Dermis blood vessel endothelial cell (primary cell): ENCODE measurements around the gene ESRRA. TPM values are rescaled to one million over a fixed set of nuclear protein-coding genes. Genes with fewer than 3 reads are reported as not detected.

ENCODE experiments used
- DNase-seq: peaks from one replicate; pipeline ENCODE4 v3.0.0; 2010
- total RNA-seq: library from RNA; depleted of rRNA; stranded (reverse); fragments of >200 nt; gene quantifications from 2 replicates; pipeline ENCODE4 v1.2.3, GENCODE V29; 2014

Gene ESRRA
- total RNA-seq, 1 donor from 2014 or later: 76.7 TPM

DNA sequence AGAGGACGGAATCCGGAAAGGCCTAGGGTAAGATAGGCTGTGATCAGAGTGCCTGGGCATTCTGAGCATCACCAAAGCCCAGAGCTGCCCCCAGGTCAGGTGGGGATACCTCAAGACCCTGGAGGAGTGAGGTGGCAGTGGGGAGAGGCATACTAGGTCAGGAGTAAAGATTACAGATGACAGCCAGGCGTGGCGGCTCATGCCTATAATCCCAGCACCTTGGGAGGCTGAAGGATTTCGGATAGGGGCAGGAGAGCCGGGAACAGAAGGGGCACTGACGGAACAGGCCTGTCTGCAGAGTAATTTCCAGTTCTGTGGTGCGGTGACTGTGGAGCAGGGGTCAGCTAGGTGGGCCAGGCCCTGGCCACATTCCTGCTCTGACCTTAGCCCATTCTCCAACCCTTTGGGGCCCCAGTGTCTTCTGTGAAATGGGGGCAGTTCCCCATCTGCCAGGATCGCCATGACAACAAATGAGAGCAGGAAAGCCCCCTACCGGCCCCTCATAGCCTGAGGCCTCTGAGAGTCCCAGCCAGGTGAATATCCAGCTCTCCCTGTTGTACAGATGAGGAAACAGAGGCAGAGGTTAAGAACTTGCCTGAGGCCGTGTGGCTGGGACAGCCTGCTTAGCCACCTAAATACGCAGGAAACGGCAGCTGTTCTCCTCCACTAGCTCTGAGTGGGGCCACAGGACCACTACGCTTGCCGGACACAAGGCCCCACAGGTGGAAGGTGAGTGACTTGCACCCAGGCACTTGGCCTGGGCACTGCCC is 30.1 kb upstream of the ESRRA start:
- no peak for DNase-seq

DNA sequence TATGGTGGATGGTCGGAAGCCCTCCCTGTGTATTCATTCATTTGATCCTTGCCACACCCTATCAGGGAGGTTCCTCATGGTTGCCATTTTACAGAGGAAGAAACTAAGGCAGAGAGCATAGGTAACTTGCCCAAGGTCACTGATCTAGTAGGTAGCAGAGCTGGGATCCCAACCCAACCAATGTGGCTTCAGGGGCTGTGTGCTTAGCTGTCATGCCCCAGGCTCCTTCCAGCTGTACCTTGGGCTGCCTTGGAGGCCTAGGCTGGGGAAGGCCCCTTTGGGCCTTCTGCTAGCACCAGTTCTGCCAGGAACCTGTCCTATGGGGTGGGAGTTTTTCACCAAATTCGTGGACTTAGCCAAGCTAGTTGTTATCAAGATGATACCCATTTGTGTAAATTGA is 29.5 kb upstream of the ESRRA start:
- no peak for DNase-seq

DNA sequence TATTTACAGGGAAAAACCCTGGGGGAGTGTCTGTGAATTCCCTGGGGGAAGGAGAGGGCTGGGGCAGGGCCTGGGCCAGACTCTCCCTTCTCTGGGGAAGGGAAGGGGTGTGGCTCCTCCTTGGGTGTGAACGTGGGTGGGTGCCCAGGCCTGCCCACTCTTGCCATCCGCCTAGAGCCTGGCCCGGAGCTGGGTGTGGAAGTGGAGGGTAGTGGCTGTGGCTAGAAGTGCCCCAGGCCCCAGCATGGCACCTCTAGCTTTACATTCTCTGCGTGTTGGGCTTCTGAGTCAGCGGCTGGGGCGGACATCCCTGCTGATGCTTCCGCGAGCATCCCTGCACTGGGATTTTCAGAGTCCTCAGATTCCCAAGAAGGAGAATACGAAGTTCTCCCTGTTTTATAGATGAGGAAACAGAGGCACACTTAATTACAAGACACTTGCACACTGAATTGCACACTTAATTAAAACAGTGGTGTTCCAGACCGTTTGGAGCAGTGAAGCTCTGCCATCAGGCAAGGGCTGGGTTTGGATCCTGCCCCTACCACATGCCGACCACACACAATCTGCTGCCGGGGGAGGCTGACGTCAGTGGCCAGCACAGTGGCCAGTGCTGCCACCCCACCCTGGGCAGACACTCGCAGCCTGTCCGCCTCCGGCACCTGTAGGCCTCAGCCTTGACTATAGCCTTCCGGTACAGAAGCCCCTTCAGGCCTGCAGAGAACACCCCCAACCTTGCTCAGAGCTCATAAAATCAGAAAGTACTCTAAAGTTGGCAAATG is 28.5 kb upstream of the ESRRA start:
- no peak for DNase-seq

DNA sequence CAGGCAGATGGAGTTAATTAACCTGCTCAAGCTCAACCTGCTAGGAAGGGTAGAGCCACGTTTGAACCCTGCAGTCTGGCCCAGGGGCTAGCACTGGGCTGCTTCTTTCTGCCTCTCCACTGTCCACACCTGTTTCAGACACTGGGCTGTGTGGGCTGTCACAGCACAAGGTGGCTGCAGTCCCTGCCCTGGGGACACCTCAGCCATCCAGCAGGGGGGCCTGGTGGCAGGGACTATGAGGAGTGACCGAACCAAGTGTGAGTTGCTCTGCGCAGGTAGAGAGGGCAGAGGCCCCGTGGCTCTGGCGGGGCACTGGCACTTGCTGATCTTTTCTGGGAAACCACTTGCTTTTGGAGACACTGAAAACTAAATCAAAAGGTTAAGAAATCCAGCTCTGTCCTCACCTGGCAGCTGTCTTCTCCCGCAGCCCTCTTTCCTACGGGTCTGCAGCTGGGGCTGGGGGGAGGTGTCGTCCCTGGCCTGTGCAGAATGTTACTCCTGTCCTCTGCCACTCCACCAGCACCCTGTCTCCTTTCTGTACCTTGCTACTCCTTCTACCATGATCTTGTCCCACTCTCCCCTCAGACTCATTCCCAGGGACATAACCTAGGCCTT is 26.6 kb upstream of the ESRRA start:
- DNase-seq: no peak

DNA sequence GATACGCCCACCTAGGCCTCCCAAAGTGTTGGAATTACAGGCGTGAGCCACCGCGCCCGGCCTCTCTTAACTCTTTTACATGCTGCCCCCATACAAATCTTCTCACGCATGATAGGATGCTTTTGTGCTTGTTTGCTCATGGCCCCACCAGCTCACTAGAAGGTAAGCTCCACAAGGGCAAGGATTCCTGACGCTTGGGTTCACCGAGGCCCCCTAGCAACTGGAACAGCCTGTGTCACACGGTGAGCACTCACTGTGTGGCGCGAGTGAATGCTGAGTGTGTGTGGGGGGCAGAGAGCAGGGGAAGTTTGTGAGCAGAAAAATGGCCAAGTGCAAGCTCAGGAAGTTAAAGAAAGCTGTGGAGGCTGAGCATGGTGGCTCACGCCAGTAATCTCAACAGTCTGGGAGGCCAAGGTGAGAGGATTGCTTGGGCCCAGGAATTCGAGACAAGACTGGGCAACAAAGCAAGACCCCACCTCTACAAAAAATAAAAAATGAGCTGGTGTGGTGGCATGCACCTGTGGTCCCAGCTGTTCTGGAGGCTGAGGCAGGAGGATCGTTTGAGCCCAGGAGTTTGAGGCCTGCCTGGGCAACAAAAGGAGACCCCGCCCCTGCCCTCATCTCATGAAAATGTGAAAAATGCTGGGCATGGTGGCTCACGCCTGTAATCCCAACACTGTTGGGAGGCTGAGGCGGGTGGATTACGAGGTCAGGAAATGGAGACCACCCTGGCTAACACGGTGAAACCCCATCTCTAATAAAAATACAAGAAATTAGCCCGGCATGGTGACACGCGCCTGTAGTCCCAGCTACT is 23.2 kb upstream of the ESRRA start:
- DNase-seq: no peak

DNA sequence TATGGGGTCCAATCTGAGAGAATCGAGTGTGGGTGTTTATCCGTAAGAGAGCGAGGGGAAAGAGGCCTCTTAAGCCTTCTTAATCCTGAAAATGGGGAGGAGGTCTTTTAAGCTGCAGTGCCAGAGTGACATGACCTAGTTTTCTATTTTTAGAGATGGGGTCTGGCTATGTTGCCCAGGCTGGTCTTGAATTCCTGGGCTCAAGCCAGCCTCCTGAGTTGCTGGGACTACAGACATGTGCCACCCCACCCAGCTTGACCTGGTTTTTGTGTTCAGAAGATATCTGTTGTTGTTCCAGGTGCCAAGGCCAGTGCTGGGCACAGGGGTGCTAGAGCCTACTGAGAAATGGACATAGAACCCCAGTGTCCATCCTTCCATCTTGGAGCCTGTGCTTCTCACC is 22.2 kb upstream of the ESRRA start:
- no peak for DNase-seq

DNA sequence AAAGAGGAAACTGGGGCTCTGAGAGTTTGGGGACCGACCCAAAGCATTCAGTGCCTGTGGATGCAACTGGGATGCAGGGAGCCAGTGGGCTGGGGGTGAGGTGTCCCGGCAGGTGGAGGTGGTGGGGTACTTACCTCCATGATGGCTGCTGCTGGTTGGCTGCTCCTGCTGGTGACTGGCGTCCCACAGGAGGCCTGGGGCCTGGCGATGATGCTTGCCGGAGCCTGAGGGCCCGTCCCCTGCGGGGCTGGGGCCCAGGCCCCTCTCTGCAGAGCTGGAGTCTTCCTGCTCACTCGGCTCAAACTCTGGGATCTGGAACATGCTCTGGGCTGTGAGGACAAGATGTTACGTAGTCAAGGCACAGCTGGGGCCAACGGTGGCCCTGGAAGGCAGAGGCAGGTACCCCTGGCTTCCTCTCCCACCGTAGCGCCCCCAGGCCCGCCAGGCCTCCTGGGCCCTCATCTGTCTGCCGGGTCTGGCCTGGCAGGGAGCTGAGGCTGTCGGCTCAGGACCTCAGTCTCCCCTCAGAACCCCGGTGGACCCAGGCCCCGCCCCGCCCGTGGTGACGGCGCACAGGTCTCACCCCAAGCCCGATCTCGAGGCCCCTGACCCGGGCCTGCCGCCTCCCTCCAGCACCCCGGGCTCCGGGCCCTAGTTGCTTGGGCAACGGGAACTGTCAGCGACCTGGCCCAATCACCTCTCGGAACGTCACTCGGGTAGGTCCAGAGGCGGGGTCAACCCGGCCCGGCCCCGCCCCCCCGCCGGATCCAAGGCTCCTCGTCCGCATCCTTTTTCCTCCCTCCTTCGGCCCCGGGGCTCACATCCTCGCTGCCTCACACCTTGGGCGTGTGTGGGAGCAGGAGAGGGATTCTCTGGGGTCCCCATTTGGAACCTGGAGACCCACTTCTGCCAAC is 21.0 kb upstream of the ESRRA start, which contains the start of gene BAD:
TSS of gene BAD (minus strand) at position 618 of the 914 bp plus-strand sequence. CDS start at position 321, 297 bp downstream.
- peak; percentile 94 for DNase-seq

DNA sequence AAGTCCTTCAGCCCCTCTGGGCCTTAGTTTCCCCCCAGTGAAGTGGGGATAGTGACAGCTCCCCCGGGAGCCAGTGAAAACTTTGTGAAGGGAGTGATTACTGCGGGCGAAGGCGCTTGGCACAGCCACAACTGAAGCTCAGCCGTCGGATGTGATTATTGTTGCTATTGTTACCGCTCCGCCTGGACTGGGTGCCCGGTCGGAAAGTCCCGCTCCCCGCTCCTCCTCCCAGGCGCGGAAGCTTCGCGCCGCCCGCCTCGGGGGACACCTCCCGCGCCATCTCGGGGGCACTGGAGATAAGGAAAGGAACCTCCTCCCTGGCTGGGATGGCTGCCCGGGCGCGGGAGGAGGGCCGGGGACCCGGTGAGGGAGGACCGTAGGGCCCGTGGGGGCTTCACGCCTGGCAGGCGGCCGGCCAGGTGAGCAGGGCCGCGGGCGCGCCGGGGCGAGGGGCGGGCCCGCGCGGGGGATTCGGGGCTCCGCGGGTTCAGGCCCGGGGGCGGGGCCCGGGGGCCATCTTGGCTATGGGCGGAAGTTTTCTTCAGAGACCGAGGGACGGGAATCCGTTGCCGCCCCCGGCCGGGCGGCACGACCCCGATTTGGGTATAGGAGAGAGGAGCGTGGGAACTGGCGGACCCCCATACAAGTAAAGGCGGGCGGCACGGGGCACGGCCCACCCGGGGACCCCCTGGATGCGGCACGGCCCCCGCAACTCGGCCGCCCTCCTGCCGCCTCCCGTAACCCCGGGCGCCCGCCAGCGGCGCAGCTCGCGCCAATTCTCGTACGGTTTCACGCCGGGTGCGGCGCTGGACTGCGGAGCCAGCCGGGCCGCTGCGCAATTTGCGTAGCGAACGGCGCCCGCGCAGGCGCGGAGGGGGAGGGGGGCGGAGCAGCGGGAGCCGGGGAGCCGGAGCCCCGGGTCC is 20.1 kb upstream of the ESRRA start, which contains the start of gene GPR137:
TSS of gene GPR137 (plus strand) at position 887 of the 923 bp plus-strand sequence. CDS start 677 bp downstream, outside the sequence.
- peak; percentile 76 for DNase-seq

DNA sequence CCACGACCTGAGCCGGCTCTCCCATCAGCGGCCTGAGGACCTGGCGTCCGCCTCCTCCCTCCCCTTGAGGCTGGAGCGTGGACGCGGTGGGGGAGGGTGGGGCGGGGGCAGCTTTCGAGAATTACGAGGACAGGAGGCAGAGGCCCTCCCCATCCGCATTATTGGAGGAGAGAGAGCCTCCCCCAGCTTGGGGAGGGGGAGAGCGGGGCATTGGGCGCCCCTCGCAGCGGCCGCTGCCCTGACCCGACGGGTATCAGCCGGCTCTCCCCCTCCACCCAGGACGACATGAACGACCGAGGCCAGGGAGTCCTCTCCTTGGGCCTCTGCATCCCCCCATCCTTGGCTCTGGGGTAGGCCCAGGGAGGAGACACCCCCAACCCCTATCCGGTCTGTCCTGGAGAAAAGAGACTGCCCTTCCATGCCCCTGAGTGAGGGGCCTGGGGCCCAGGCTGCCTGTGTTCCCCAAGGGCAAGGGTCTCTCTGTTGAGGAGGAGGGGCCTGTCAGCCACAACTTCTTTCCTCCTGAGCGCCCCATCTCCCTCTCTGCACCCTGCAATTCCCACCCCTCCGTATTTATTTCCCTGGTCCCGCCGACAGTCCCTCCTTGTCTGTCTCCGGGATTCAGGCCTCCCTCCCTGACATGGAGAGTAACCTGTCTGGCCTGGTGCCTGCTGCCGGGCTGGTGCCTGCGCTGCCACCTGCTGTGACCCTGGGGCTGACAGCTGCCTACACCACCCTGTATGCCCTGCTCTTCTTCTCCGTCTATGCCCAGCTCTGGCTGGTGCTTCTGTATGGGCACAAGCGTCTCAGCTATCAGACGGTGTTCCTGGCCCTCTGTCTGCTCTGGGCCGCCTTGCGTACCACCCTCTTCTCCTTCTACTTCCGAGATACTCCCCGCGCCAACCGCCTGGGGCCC is 19.2 kb upstream of the ESRRA start:
- peak; percentile 29 for DNase-seq

DNA sequence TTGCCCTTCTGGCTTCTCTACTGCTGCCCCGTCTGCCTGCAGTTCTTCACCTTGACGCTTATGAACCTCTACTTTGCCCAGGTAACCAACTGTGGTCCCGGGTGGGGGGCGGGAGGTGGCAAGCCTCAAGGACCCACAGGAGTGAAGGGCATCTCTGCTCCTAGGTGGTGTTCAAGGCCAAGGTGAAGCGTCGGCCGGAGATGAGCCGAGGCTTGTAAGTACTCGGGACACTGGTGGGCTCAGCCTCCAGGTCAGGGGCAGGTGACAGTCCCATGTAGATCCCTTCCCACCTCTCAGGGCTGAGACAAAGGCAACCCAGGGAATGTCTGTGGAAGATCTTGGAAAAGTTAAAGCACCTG is 18.5 kb upstream of the ESRRA start:
- no peak for DNase-seq

DNA sequence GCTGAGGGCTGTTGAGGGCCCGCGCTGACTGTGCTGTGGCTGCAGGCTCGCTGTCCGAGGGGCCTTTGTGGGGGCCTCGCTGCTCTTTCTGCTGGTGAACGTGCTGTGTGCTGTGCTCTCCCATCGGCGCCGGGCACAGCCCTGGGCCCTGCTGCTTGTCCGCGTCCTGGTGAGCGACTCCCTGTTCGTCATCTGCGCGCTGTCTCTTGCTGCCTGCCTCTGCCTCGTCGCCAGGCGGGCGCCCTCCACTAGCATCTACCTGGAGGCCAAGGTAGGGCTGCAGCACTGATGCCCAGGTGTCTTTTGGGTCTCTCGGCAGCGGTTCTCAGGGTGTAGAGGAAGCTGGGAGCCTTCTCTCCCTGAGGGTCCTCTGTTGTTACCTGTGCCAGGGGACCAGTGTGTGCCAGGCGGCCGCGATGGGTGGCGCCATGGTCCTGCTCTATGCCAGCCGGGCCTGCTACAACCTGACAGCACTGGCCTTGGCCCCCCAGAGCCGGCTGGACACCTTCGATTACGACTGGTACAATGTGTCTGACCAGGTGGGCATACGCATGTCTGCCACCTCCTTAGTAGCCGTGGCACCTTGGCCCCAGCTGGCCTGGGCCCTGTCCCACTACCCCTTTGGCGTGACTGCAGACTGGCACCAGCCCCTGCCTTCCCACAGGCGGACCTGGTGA is 17.5 kb upstream of the ESRRA start:
- no peak for DNase-seq

DNA sequence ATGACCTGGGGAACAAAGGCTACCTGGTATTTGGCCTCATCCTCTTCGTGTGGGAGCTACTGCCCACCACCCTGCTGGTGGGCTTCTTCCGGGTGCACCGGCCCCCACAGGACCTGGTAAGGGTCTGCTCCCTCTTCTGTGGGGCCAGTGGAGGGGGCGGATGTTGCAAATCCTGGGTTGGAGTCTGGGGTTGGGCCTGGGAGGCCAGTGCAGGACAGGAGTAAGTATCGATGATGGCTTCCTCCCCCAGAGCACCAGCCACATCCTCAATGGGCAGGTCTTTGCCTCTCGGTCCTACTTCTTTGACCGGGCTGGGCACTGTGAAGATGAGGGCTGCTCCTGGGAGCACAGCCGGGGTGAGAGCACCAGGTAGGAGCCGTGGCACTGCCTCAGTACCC is 17.0 kb upstream of the ESRRA start:
- no peak for DNase-seq

DNA sequence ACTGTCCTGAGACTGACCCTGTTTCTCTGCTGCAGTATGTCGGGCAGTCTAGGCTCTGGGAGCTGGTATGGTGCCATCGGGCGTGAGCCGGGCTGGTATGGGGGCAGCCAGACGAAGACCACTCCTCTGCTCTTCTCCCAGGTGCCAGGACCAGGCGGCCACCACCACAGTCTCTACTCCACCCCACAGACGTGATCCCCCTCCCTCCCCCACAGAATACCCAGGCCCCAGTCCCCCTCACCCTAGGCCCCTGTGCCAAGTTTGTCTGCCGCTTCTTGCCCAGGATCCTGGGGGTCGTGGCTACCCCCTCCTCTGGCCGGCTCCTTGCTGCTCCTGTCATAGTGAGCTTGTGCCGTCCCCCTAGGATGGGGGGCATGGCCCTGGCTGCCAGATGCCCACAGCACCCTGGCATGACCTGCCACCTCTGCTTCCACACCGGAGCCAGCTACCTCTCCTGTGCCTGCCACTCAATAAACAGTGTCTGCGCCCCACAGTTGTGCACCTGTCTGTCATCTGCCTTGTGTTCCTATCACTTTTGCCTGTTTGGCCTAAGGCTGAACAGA is 16.2 kb upstream of the ESRRA start:
- DNase-seq: no peak

DNA sequence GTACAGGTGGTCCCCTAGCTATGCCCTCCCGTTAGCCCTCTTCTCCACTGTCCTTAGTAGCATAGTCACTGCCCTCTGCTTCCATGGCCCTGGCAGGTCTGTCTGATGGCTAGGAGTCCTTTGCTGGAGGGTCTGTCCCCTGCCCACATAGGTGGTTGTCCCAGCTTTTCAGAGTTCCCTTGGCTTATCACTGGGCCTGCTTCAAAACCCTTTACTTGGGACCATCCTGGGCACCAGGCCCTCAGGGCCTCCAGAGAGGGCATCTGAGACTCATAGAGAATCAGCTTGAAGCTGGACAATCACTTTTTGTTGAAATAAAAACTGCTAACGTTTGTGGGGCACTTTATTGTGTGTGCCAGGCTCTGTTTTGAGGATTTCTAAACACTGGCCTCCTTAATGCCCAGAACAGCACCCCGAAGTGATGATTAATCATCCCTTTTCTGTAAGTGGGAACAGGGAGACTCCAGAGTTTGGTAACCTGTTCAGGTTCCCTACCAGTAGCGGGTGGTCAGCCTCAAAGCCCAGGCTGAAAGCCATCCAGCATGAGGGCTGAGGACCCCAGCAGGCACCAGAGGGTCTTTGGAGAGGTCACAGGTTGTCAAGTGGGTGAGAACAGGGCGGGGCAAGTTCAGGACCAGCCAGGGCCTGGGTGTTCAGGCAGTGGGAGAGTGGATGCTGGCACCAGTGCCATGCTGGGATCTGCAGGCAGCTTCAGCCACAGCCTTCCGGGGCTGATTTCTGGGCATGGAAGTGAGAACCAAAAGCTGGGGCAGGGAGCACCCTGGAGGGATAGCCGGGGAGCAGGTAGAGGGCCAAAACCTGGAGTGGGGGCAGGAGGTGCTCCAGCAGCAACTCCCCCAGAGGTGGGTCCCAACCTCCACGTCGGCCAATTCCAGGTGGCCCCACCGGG is 14.7 kb upstream of the ESRRA start:
- DNase-seq: no peak

DNA sequence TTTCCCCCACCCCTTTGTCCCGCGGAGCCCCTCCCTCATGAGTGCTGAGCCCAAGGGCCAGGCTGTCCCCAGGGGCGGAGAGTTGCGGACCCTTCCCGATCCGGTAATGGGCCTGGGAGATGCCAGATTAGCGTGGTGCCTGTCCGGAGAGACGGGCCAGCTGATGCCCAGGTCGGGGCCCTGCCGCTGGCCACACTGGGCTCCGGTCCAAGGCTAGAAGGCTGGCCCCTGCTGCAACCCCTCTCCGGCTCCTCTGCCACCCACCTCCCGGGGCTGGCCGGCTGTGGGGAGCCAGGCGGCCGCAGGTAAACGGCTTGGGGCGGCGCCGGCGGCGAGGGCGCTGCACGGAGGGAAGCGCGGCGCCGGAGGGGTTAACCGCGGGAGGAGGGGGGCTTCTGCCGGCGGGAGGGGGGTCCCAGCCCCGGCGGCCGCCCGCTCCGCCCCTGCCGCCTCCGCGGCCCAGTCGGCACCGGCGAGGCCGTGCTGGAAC is 14.0 kb upstream of the ESRRA start, which contains the start of gene KCNK4:
TSS of gene KCNK4 (plus strand) at position 41 of the 490 bp plus-strand sequence. CDS start 1,717 bp downstream, outside the sequence.
- no peak for DNase-seq

DNA sequence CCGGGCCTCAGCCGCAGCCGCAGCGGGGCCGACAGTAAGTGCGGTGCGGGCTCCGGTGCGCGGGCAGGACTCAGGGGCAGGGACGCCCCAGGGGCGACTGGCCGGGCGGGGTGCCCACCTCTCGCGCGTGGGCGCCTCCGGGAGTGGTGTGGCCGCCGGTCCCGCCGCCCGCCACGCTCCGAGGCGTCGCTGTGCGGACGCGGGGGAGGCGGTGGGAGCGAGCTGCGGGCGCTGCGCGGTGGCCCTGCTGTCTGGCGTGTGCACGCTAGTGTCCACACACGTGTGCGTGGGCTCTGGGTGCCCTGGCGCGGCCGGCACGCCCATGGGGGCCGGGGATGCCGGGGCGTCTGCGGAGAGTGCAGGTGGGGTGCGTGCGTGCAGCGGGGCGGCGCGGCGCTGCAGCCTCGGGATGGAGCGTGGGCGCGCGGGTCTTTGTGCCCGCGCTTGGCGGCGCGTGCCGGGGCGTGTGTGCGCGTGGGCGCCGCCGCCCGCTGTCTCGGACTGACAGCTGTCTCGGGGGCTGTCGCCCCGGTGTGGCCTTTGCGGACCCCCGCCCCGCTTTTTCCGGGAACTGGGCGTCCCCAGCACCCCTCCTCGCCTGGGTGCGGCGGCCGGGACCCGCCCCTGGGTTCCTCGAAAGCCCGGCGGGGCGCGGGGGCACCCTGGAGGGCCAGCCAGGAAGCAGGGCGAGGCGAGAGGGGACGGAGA is 13.4 kb upstream of the ESRRA start:
- DNase-seq: no peak
